Measurements from ENCODE around the gene ODC1. TPM values are rescaled to one million over a fixed set of nuclear protein-coding genes. Genes with fewer than 3 reads are reported as not detected.

ODC1 gene
- total RNA-seq, 1 experiment from 2014 or later = 231 TPM

GRCh38 chr2:10395893-10396292 is 52.2 kb downstream of the ODC1 start:
- H3K27me3 ChIP-seq (ENCODE audit: insufficient read depth, low read length) = no peaks in the 10 kb centered on the region
- RAD21 ChIA-PET (ENCODE audit: low non-redundant PET in 1 of 2, low total read pairs in 2 of 2, uncharacterized antibody in 2 of 2, unreplicated experiment in 2 of 2) = no interaction called here
- H3K27ac ChIP-seq (ENCODE audit: low read depth, low read length) = no peak overlapping the region
- intact Hi-C loops (cut with micrococcal nuclease) = no loop called here
- H3K9me2 ChIP-seq (ENCODE audit: insufficient read depth) = no peaks in the 10 kb centered on the region
- H3K79me2 ChIP-seq (ENCODE audit: insufficient read depth, low read length) = peaks cover 59% of the 10 kb centered on the region
- no peak overlapping the region for H2AFZ ChIP-seq (ENCODE audit: low read depth, low read length, poor library complexity, severe bottlenecking)
- H3K4me3 ChIP-seq (replicated peaks in 1 of 2; ENCODE audit: low read depth in 1 of 2, low read length in 2 of 2) = no peak overlapping the region
- TF ChIP-seq EZH2phosphoT487 (IDR thresholded peaks at IDR 0.05; ENCODE audit: borderline replicate concordance) = no peak
- TF ChIP-seq TCF7L2 (IDR thresholded peaks at IDR 0.05; ENCODE audit: borderline replicate concordance, extremely low read depth, insufficient read depth, insufficient read length) = no peak
- TF ChIP-seq MAX (IDR thresholded peaks at IDR 0.05) = no peak
- TF ChIP-seq REST (IDR thresholded peaks at IDR 0.05; ENCODE audit: low read depth) = no peak
- TF ChIP-seq SP1 (IDR thresholded peaks at IDR 0.05; ENCODE audit: low read depth) = no peak
- no peak for TF ChIP-seq CBX3 (IDR thresholded peaks at IDR 0.05; ENCODE audit: low read depth)
- TF ChIP-seq ELF1 (IDR thresholded peaks at IDR 0.05; ENCODE audit: borderline replicate concordance, low read depth) = no peak
- H3K36me3 ChIP-seq (ENCODE audit: control insufficient read depth in 1 of 2, insufficient read depth in 2 of 2, low read length in 2 of 2) = peaks cover 2 to 17% of the 10 kb centered on the region in 2 experiments; a peak in 2 of 4 replicates
- no peaks in the 10 kb centered on the region for H4K20me1 ChIP-seq (ENCODE audit: insufficient read depth)
- H3K4me2 ChIP-seq (ENCODE audit: low read length) = no peak overlapping the region
- no peaks in the 10 kb centered on the region for H3K9me3 ChIP-seq (ENCODE audit: control insufficient read depth in 1 of 2, insufficient read depth in 1 of 2, low read depth in 1 of 2, low read length in 2 of 2)
- CTCF ChIA-PET = no interaction called here
- DNase-seq (ENCODE audit: low read depth, low spot score) (no peak), ATAC-seq (no peak)
- BruUV-seq (replicated peaks) = no TSS peak
- POLR2A ChIA-PET = no interaction called here
- H3K4me1 ChIP-seq (ENCODE audit: control insufficient read depth in 1 of 2, insufficient read depth in 2 of 2, low read length in 2 of 2) = peaks cover under 1 to 26% of the 10 kb centered on the region in 2 experiments; a peak in 3 of 4 replicates
- H3K9ac ChIP-seq (ENCODE audit: low read length) = no peak overlapping the region
